ENCODE results near the gene TIMM44.
"Not testable (repeated sequence)": the region's sequence is repeated elsewhere in the genome, so short reads cannot be mapped to it uniquely, and the experiment has no call there.

The TIMM44 gene

GRCh38 chr19:7977021-7977722 lies 33.7 kb upstream of the TIMM44 start:
- DNase-seq (ENCODE audit: low read depth): no peak

- DNase-seq (ENCODE audit: low read depth): no peak
These were observed 33.0 kb upstream of the TIMM44 start for GRCh38 chr19:7976461-7976860.

- DNase-seq (ENCODE audit: low read depth): no peak
These were observed 31.6 kb upstream of the TIMM44 start for GRCh38 chr19:7975037-7975436.

GRCh38 chr19:7973883-7974282 lies 30.4 kb upstream of the TIMM44 start:
- no peak for DNase-seq (ENCODE audit: low read depth)

- DNase-seq (ENCODE audit: low read depth): no peak
These were observed 28.4 kb upstream of the TIMM44 start for GRCh38 chr19:7971553-7972520.

GRCh38 chr19:7970716-7971448 lies 27.4 kb upstream of the TIMM44 start:
- DNase-seq (ENCODE audit: low read depth): no peak

GRCh38 chr19:7969555-7969939 lies 26.1 kb upstream of the TIMM44 start:
- DNase-seq (ENCODE audit: low read depth): no peak

- no peak for DNase-seq (ENCODE audit: low read depth)
These were observed 25.5 kb upstream of the TIMM44 start for GRCh38 chr19:7968796-7969554.

GRCh38 chr19:7968008-7968795 lies 24.7 kb upstream of the TIMM44 start:
- no peak for DNase-seq (ENCODE audit: low read depth)

GRCh38 chr19:7965921-7966665 lies 22.6 kb upstream of the TIMM44 start:
- DNase-seq (ENCODE audit: low read depth): no peak

- no peak for DNase-seq (ENCODE audit: low read depth)
These were observed 21.9 kb upstream of the TIMM44 start for GRCh38 chr19:7965259-7965841.

GRCh38 chr19:7963566-7963965 lies 20.1 kb upstream of the TIMM44 start:
- no peak for DNase-seq (ENCODE audit: low read depth)

- DNase-seq (ENCODE audit: low read depth): no peak
These were observed 19.3 kb upstream of the TIMM44 start for GRCh38 chr19:7962644-7963268.

GRCh38 chr19:7961920-7962626 lies 18.6 kb upstream of the TIMM44 start:
- DNase-seq (ENCODE audit: low read depth): no peak

GRCh38 chr19:7961082-7961481 lies 17.6 kb upstream of the TIMM44 start:
- DNase-seq (ENCODE audit: low read depth): not testable (repeated sequence)

GRCh38 chr19:7959211-7959610 lies 15.7 kb upstream of the TIMM44 start:
- DNase-seq (ENCODE audit: low read depth): no peak

GRCh38 chr19:7955696-7956095 lies 12.2 kb upstream of the TIMM44 start:
- no peak for DNase-seq (ENCODE audit: low read depth)

- DNase-seq (ENCODE audit: low read depth): no peak
These were observed 10.1 kb upstream of the TIMM44 start for GRCh38 chr19:7953576-7953975.

GRCh38 chr19:7953060-7953459 lies 9.6 kb upstream of the TIMM44 start:
- DNase-seq (ENCODE audit: low read depth): no peak

Measured in stimulated activated CD8-positive, alpha-beta memory T cell treated with anti-CD3 and anti-CD28 coated beads, Interleukin-15, amount 100 ng/mL, for 1 hour (primary cell).